A204.1 (cell line): Measurements from ENCODE around the gene CIITA.
"Not testable (repeated sequence)": the region's sequence is repeated elsewhere in the genome, so short reads cannot be mapped to it uniquely, and the experiment has no call there.

ENCODE experiments used
- FAIRE-seq: peaks from 2 replicates; lab custom pipeline; 2012; peaks lifted over from hg19 to GRCh38; lab: Jason Lieb, UNC

The CIITA gene

GRCh38 chr16:10959161-10959560 lies 82.2 kb downstream of the CIITA start:
- no peak for FAIRE-seq

- no peak for FAIRE-seq
Measured at GRCh38 chr16:10961231-10961630, 84.2 kb downstream of the CIITA start.

- FAIRE-seq: no peak
Measured at GRCh38 chr16:10964039-10964890, 87.3 kb downstream of the CIITA start.

GRCh38 chr16:10964891-10965326 lies 87.9 kb downstream of the CIITA start:
- FAIRE-seq: no peak

GRCh38 chr16:10965440-10966061 lies 88.5 kb downstream of the CIITA start:
- no peak for FAIRE-seq

GRCh38 chr16:10966129-10966528 lies 89.1 kb downstream of the CIITA start:
- FAIRE-seq: no peak

- not testable (repeated sequence) for FAIRE-seq
Measured at GRCh38 chr16:10966559-10966958, 89.6 kb downstream of the CIITA start.

- FAIRE-seq: no peak
Measured at GRCh38 chr16:10967986-10968385, 91.0 kb downstream of the CIITA start.

- no peak for FAIRE-seq
Measured at GRCh38 chr16:10968498-10968897, 91.5 kb downstream of the CIITA start.

- FAIRE-seq: no peak
Measured at GRCh38 chr16:10969615-10970014, 92.6 kb downstream of the CIITA start.

GRCh38 chr16:10970065-10970464 lies 93.1 kb downstream of the CIITA start:
- FAIRE-seq: no peak

GRCh38 chr16:10971560-10971961 lies 94.6 kb downstream of the CIITA start:
- peak; percentile 61 for FAIRE-seq

GRCh38 chr16:10972108-10972818 lies 95.3 kb downstream of the CIITA start:
- no peak for FAIRE-seq

GRCh38 chr16:10972819-10973464 lies 95.9 kb downstream of the CIITA start:
- FAIRE-seq: no peak

GRCh38 chr16:10976634-10977033 lies 99.6 kb downstream of the CIITA start:
- FAIRE-seq: no peak

GRCh38 chr16:10978124-10978523 lies 101.1 kb downstream of the CIITA start:
- FAIRE-seq: no peak

GRCh38 chr16:10978871-10979446 lies 102.0 kb downstream of the CIITA start:
- FAIRE-seq: no peak

GRCh38 chr16:10979717-10980601 lies 103.0 kb downstream of the CIITA start:
- FAIRE-seq: no peak

- no peak for FAIRE-seq
Measured at GRCh38 chr16:10980813-10981212, 103.8 kb downstream of the CIITA start.

- FAIRE-seq: no peak
Measured at GRCh38 chr16:10981697-10982216, 104.8 kb downstream of the CIITA start.
